Fibroblast of mammary gland (primary cell): Measurements from ENCODE around the gene ZMYND11.

ENCODE experiments used
- DNase-seq: peaks from one replicate; pipeline ENCODE4 v3.0.0-alpha.2; 2010; ENCODE audit warnings: low read depth
- H3K4me3 ChIP-seq: 2 replicates; pipeline ENCODE4 v1.5.1; 2011; ENCODE audit warnings: low read depth, mild to moderate bottlenecking, low read length, moderate library complexity; ENCODE audit not compliant: control insufficient read depth
- CTCF ChIP-seq: conservative IDR thresholded peaks from 2 replicates; pipeline ENCODE4 v1.5.1; 2011; ENCODE audit warnings: low read depth, low read length, inconsistent platforms; ENCODE audit not compliant: control insufficient read depth, insufficient read depth

ZMYND11 gene

GRCh38 chr10:104862-105565 is 30.2 kb upstream of the ZMYND11 start:
- TF ChIP-seq CTCF: no peak
- DNase-seq: no peak
- H3K4me3 ChIP-seq: no peak overlapping the region

GRCh38 chr10:105806-106205 is 29.4 kb upstream of the ZMYND11 start:
- DNase-seq: no peak
- no peak overlapping the region for H3K4me3 ChIP-seq
- TF ChIP-seq CTCF: no peak

GRCh38 chr10:106740-107139 is 28.5 kb upstream of the ZMYND11 start:
- H3K4me3 ChIP-seq: no peak overlapping the region
- no peak for TF ChIP-seq CTCF
- no peak for DNase-seq

- DNase-seq: no peak
- no peak for TF ChIP-seq CTCF
- no peak overlapping the region for H3K4me3 ChIP-seq
These were observed 23.0 kb upstream of the ZMYND11 start for GRCh38 chr10:112246-112645.

- H3K4me3 ChIP-seq: no peak overlapping the region
- DNase-seq: no peak
- no peak for TF ChIP-seq CTCF
These were observed 10.4 kb upstream of the ZMYND11 start for GRCh38 chr10:124874-125273.

- H3K4me3 ChIP-seq: no peak overlapping the region
- DNase-seq: no peak
- TF ChIP-seq CTCF: no peak
These were observed 7.4 kb upstream of the ZMYND11 start for GRCh38 chr10:127612-128432.
